K562 (cell line): ENCODE measurements around the gene SPATA31C1. TPM values are rescaled to one million over a fixed set of nuclear protein-coding genes. Genes with fewer than 3 reads are reported as not detected.
"Not testable (repeated sequence)": the region's sequence is repeated elsewhere in the genome, so short reads cannot be mapped to it uniquely, and the experiment has no call there.

Source experiments
- ATAC-seq: fragments of 200-7000 bp; cut with Tn5 transposase; 3 replicates; pipeline ENCODE4 v1.9.1; 2020; ENCODE audit warnings: moderate library complexity
- BruUV-seq: library from RNA; stranded (reverse); fragments of 400-500 nt; replicated peaks from 2 replicates; lab custom pipeline; 2021; lab: Mats Ljungman, UMichigan
- CTCF ChIA-PET: fragments of 300-600 bp; formaldehyde crosslinking; extraction: SDS; loops from one replicate; lab custom pipeline; 2021; ENCODE audit warnings: low intra/inter-chr PET ratio; lab: Yijun Ruan, JAX
- POLR2A ChIA-PET: fragments of 300-600, 350-650 bp; sonication (Branson Sonifier 250); formaldehyde crosslinking; extraction: SDS; loops from one replicate; lab custom pipeline; 2021; ENCODE audit warnings: antibody characterized with exemption, inconsistent platforms; lab: Yijun Ruan, JAX
- DNase-seq, 4 experiments: peaks; one replicate each; pipeline versions ENCODE4 v3.0.0 to v3.0.0-alpha.2; 2011 to 2018; ENCODE audit warnings: low spot score in 3 of 4, mixed read lengths in 3 of 4; ENCODE audit errors: extremely low read depth in 1 of 4
- FAIRE-seq: peaks from 2 replicates; lab custom pipeline; 2011; peaks lifted over from hg19 to GRCh38; lab: Jason Lieb, UNC
- H2AFZ ChIP-seq: 2 replicates; pipeline ENCODE4 v1.6.0; 2011; ENCODE audit warnings: low read depth, low read length, control low read depth, inconsistent platforms
- H3K27ac ChIP-seq: fragments of 200-600 bp; 3 replicates; pipeline ENCODE4 v1.8.0; 2011; ENCODE audit warnings: low read depth, mild to moderate bottlenecking, control low read depth, inconsistent platforms, low read length, moderate library complexity, mixed read lengths; ENCODE audit errors: extremely low read depth
- H3K27me3 ChIP-seq, 2 experiments: fragments of 300-600 bp in 1 of 2; 2 replicates in 1 of 2; 3 replicates in 1 of 2; pipeline versions ENCODE4 v1.6.0 to v1.8.0; 2011; ENCODE audit warnings: inconsistent platforms in 2 of 2, low read length in 2 of 2, mild to moderate bottlenecking in 1 of 2, mixed read lengths in 1 of 2, moderate library complexity in 1 of 2; ENCODE audit not compliant: control insufficient read depth in 2 of 2, insufficient read depth in 2 of 2
- H3K36me3 ChIP-seq: fragments of 300-600 bp; 3 replicates; pipeline ENCODE4 v1.8.0; 2011; ENCODE audit warnings: mild to moderate bottlenecking, low read length, inconsistent platforms; ENCODE audit not compliant: control insufficient read depth, insufficient read depth
- H3K4me1 ChIP-seq, 2 experiments: fragments of 200-600 bp in 1 of 2; replicated peaks in 1 of 2; 2 replicates in 1 of 2; 3 replicates in 1 of 2; pipeline versions ENCODE4 v1.5.1 to v1.8.0; 2011; ENCODE audit warnings: inconsistent platforms in 2 of 2, low read length in 2 of 2, mild to moderate bottlenecking in 1 of 2, mixed read lengths in 1 of 2, moderate library complexity in 1 of 2; ENCODE audit not compliant: control insufficient read depth in 2 of 2, insufficient read depth in 2 of 2
- H3K4me2 ChIP-seq: 2 replicates; pipeline ENCODE4 v1.6.1; 2011; ENCODE audit warnings: low read length, control low read depth, inconsistent platforms, mixed read lengths; ENCODE audit not compliant: insufficient read depth
- H3K4me3 ChIP-seq: fragments of 200-600 bp; sonication (generic), shearing (Covaris generic); 2 replicates; pipeline ENCODE4 v1.5.1; 2016; ENCODE audit warnings: control low read depth, inconsistent platforms
- H3K79me2 ChIP-seq: fragments of 200-600 bp; 3 replicates; pipeline ENCODE4 v1.8.0; 2011; ENCODE audit warnings: low read length, inconsistent platforms; ENCODE audit not compliant: control insufficient read depth, insufficient read depth
- H3K9ac ChIP-seq, 2 experiments: 2 replicates each; pipeline versions ENCODE4 v1.6.0 to v1.6.1; 2011; ENCODE audit warnings: low read depth in 2 of 2, low read length in 2 of 2, control low read depth in 1 of 2, inconsistent platforms in 1 of 2, mild to moderate bottlenecking in 1 of 2, mixed read lengths in 1 of 2; ENCODE audit not compliant: insufficient read depth in 1 of 2
- H3K9me1 ChIP-seq: one replicate; pipeline ENCODE4 v1.6.0; 2011; ENCODE audit warnings: inconsistent platforms, mild to moderate bottlenecking, low read length, moderate library complexity; ENCODE audit not compliant: control insufficient read depth, insufficient read depth
- H3K9me3 ChIP-seq: replicated peaks from 2 replicates; pipeline ENCODE4 v1.5.1; 2011; ENCODE audit warnings: low read depth, low read length, inconsistent platforms; ENCODE audit not compliant: control insufficient read depth, insufficient read depth
- H4K20me1 ChIP-seq: replicated peaks from 2 replicates; pipeline ENCODE4 v1.6.1; 2011; ENCODE audit warnings: low read length, inconsistent platforms, mixed read lengths; ENCODE audit not compliant: control insufficient read depth, insufficient read depth
- FOXP1 ChIP-seq: sonication (generic); formaldehyde crosslinking; IDR thresholded peaks from 2 replicates; pipeline ENCODE4 v1.8.0; 2022; ENCODE audit warnings: mild to moderate bottlenecking, missing genetic modification reagents
- MCM7 ChIP-seq, 2 experiments: fragments of 450-650 bp; IDR thresholded peaks; 2 replicates each; pipeline ENCODE4 v1.6.1; 2016 to 2018
- MECOM ChIP-seq: fragments of 250-450 bp; sonication (Bioruptor Pico); IDR thresholded peaks from 2 replicates; pipeline ENCODE4 v1.8.0; 2022; ENCODE audit warnings: inconsistent platforms
- SOX6 ChIP-seq: fragments of 450-650 bp; IDR thresholded peaks from 2 replicates; pipeline ENCODE4 v1.6.1; 2014; ENCODE audit warnings: mild to moderate bottlenecking
- WGBS: fragments of 100-300 bp; shearing (Covaris generic); methylation state at CpG from one replicate; pipeline ENCODE4 v1.1.6; 2016; ENCODE audit warnings: low coverage, mixed read lengths; ENCODE audit not compliant: insufficient coverage; ENCODE audit errors: missing lambda C conversion rate; 5-methylcytosine and 5-hydroxymethylcytosine counted together
- in situ Hi-C: fragments of 300-500 bp; cut with MboI; formaldehyde crosslinking; loops from 4 replicates; pipeline ENCODE4 v1.15.0; 2018; ENCODE audit warnings: inconsistent platforms, mixed read lengths
- intact Hi-C: fragments of 100-400 bp; cut with micrococcal nuclease; formaldehyde crosslinking; loops from 2 replicates; pipeline ENCODE4 v1.14.2; 2022
- polyA plus RNA-seq, 8 experiments: library from polyadenylated mRNA; depleted of rRNA in 4 of 8; stranded (reverse) in 5 of 8; unstranded in 3 of 8; fragments of >200 nt; fragmentation: Nextera tagmentation in 2 of 8; fragmentation: Illumina TruSeq in 1 of 8; extraction: Ambion mirVana in 2 of 8; extraction: Trizol in 1 of 8; gene quantifications; 2 replicates each; pipeline versions ENCODE4 v1.2.1 to v1.2.3, GENCODE V29; 2011 to 2014; ENCODE audit warnings: inconsistent platforms in 1 of 8, missing spikeins in 1 of 8
- total RNA-seq, 7 experiments: library from RNA; depleted of rRNA in 6 of 7; stranded (reverse); fragments of >200 nt in 6 of 7; fragmentation: Illumina TruSeq in 2 of 7; extraction: Trizol in 2 of 7; gene quantifications; 2 replicates each; pipeline versions ENCODE4 v1.2.1 to v1.2.3, GENCODE V29; 2011 to 2021; ENCODE audit warnings: low replicate concordance in 1 of 7

SPATA31C1 gene
- total and polyA plus RNA-seq, 9 of the 15 experiments (the other 6 are each of a cell fraction or from before 2014, with no cell fraction given) = 0.03 to 0.15 (median 0.05) TPM; not detected in 3

- H3K9ac ChIP-seq, FAIRE-seq, H3K4me1 ChIP-seq, H3K9me3 ChIP-seq, H3K9me1 ChIP-seq, H4K20me1 ChIP-seq, H3K4me3 ChIP-seq, H3K27ac ChIP-seq, intact Hi-C loops, H2AFZ ChIP-seq, in situ Hi-C loops, BruUV-seq, H3K27me3 ChIP-seq, CTCF ChIA-PET, ATAC-seq, DNase-seq, H3K4me2 ChIP-seq, H3K79me2 ChIP-seq, H3K36me3 ChIP-seq, POLR2A ChIA-PET: not testable (repeated sequence)
- no CpG with 5 or more reads among the region's 8 CpGs for WGBS
Measured at GRCh38 chr9:87939096-87939495, 21.3 kb downstream of the SPATA31C1 start.

DNA sequence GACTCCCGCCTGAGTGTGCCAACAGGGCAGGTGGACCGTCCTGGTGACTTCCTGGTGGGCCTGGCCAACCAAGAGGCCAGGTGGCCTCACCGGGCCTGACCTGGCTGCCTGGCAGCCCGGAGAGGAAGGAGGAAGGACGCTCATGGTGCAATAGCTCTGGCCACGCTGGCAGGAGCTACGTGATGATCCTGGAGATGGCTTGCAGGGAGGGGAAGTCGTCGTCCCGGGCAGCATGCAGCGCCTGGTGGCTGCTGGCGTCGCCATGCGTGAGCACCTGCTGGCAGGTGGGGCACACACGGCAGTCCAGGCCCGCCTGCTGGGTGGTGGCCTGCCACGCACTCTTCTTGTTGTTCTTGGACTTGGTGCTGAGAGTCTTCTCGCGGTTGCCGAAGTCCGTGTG lies 26.3 kb downstream of the SPATA31C1 start:
- FAIRE-seq (no peak), DNase-seq (no peak)

More for the DNA sequence above, 26.3 kb downstream of the SPATA31C1 start:
- Histone ChIP-seq H3K27ac (no peak overlapping the region), H3K27me3 (peaks cover 0 to 7% of the 10 kb centered on the region in 2 experiments; a peak in 1 of 5 replicates), H3K4me3 (no peak overlapping the region), H3K79me2 (no peaks in the 10 kb centered on the region), H4K20me1 (no peaks in the 10 kb centered on the region), H3K9me1 (no peaks in the 10 kb centered on the region), H3K9ac (no peak overlapping the region; a peak in 1 of 4 replicates), H3K9me3 (no peaks in the 10 kb centered on the region), H3K4me2 (no peak overlapping the region), H3K36me3 (no peaks in the 10 kb centered on the region), H2AFZ (no peak overlapping the region), H3K4me1 (peaks cover 0 to 7% of the 10 kb centered on the region in 2 experiments; a peak in 2 of 5 replicates)
- intact Hi-C loops (no loop called here), in situ Hi-C loops (loop anchor here (5.0 kb wide), 1 partner anchor 168 kb away; no protein-coding TSS in a partner anchor)
- TF ChIP-seq MCM7 (IDR thresholded peaks at IDR 0.05) (no peak), FOXP1 (no peak), SOX6 (no peak), MECOM (CRISPR knock-in tag) (no peak)
- WGBS = 12% methylated on average over 8 of the region's 21 CpGs
- no TSS peak for BruUV-seq
- ChIA-PET CTCF (no interaction called here), POLR2A (no interaction called here)
- ATAC-seq = no peak
